Stimulated activated CD8-positive, alpha-beta memory T cell treated with anti-CD3 and anti-CD28 coated beads, Interleukin-12 subunit alpha, Interleukin-12 subunit beta, amount 100 ng/mL, for 4 hours (primary cell): Measurements from ENCODE around the gene HTATSF1.

Experiments
- DNase-seq: peaks from one replicate; pipeline ENCODE4 v3.0.0-alpha.2; 2020; ENCODE audit warnings: low read depth

HTATSF1 gene, protein sequence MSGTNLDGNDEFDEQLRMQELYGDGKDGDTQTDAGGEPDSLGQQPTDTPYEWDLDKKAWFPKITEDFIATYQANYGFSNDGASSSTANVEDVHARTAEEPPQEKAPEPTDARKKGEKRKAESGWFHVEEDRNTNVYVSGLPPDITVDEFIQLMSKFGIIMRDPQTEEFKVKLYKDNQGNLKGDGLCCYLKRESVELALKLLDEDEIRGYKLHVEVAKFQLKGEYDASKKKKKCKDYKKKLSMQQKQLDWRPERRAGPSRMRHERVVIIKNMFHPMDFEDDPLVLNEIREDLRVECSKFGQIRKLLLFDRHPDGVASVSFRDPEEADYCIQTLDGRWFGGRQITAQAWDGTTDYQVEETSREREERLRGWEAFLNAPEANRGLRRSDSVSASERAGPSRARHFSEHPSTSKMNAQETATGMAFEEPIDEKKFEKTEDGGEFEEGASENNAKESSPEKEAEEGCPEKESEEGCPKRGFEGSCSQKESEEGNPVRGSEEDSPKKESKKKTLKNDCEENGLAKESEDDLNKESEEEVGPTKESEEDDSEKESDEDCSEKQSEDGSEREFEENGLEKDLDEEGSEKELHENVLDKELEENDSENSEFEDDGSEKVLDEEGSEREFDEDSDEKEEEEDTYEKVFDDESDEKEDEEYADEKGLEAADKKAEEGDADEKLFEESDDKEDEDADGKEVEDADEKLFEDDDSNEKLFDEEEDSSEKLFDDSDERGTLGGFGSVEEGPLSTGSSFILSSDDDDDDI

DNA sequence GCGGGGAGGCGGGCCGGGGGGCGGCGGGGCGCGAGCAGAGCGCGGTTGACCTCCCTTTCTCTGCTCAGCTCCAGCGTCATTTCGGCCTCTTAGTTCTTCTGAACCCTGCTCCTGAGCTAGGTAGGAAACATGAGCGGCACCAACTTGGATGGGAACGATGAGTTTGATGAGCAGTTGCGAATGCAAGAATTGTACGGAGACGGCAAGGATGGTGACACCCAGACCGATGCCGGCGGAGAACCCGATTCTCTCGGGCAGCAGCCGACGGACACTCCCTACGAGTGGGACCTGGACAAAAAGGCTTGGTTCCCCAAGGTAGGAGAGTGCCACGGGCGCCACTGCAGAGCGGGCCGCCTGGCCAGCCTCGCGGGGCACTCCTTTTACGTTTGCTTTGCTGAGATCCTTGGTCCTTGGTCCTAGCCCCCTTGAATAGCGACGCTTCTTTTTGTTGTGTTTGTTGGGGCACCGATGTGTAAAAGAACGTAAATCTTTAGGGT, at the start of gene HTATSF1:
Gene HTATSF1, plus strand, starts transcription at position 37 of the 497 bp plus-strand sequence. Its CDS starts 93 bp downstream, at position 130.
- peak; percentile 1 for DNase-seq

DNA sequence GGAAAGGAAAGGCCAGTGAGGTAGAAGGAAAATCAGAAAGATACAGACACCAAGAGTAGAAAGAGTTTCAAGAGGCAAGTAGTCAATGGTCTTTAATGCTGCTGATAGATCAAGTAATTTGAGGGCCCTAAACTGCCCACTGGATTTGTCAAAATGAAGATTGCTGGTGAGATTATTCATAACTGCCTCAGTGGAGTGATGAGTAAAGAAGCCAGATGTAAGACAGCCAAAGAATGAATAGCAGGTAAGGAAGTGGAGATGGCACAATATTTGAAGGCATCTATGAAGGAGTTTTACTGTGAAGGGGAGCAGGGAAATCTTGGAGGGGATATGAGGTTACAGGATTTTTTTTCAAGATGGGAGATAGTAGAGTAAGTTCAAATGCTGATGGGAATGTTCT, 49.4 kb upstream of the HTATSF1 start:
- no peak for DNase-seq

DNA sequence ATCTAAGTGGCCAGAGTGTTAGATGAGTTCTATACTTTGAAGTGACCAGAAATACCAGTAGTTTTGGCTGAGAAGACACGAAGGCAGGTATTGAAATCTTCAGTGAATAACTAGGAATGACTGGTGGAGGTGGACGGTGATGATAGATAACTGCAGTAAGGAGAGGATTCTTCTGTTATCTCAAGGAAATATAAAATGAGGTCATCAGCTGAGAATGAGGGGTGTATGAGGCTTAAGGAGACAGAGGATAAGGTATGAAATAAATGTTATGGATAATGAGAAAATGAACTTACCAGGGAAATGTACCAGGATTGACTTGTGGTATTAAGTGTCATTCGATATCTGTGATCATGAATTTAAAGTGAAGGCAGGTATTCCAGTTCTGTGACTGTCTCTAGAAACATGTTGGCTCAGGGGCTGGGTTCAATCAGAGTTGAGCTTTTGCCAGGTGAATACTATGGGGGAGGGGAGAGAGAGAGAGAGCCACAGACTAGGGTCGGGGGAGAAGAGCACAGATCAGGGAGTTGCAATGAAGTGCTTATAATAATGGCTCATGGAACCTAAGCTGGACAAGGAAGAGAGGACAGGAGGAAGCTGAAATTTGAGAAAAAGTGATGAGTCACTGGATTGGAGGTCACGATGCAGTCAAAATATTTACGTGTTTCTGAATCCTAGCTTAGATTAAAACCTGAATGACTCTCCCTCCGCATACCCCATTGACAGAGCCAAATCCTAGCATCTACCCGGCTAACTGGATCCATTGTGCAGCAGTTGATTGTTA, 47.2 kb upstream of the HTATSF1 start:
- no peak for DNase-seq

DNA sequence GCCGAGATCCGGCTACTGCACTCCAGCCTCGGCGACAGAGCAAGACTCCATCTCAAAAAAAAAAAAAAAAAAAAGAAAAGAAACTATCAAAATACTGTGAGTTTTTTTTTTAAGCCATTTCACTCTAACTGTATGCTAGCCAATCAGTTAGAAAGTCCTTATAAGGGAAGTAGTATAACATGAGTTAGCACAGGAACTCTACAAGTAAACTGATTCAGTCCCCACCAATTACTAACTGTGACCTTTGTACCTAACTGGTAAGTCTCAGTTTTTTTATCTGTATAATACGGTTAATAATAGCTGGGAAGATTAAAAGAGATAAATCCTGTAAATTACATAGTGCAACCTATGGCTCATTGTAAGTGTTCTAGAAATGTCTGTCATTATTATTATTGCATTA, 44.8 kb upstream of the HTATSF1 start:
- DNase-seq: no peak

DNA sequence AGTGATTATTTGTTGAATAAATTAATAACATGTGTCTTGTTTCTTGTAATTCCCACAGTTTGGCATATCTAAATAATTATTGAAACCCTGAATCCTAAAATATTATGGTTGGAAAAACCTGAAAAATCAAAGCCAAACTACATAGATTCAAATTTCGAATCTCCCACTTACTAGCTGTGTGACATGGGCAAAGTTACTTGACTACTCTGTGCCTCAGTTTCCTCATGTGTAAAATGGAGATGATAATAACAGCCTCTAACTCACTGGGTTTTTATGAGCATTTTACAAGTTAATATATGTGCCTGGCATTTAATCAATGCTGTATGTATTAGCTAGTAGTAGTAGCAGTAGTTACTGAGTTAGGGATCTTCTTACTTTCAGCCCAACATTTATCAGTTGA, 44.3 kb upstream of the HTATSF1 start:
- no peak for DNase-seq

DNA sequence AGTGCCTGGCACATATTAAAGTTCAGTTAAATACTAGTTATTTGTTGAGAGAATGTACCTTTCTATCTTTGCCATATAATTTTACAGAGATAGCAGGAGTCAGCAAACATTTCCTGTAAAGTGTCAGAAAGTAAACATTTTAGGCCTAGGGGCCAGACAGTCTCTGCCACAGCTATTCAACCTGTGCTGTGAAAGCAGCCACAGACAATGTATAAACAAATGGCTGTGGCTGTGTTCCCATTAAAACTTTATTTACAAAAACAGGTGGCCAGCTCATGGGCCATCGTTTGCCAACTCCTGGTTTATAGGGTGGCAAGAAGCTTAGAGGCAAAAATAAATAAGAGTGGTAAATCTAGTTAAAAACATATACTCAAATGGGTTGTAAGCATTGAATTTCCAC, 43.6 kb upstream of the HTATSF1 start:
- no peak for DNase-seq

DNA sequence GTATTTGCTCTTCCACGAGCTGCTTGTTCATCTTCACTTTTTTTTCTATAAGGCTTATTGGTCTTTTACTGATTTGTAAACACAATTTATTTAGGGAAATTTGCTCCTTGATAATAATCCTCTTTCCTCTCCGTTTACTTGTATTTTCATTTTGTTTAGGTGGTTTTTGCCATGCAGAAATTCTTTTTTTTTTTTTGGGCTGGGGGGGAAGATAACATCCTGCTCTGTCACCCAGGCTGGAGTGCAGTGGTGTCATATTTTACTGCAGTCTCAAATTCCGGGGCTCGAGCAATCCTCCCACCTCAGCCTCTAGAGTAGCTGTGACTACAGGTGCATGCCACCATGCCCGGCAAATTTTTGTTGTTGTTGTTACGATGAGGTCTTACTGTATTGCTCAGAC, 41.3 kb upstream of the HTATSF1 start:
- no peak for DNase-seq

DNA sequence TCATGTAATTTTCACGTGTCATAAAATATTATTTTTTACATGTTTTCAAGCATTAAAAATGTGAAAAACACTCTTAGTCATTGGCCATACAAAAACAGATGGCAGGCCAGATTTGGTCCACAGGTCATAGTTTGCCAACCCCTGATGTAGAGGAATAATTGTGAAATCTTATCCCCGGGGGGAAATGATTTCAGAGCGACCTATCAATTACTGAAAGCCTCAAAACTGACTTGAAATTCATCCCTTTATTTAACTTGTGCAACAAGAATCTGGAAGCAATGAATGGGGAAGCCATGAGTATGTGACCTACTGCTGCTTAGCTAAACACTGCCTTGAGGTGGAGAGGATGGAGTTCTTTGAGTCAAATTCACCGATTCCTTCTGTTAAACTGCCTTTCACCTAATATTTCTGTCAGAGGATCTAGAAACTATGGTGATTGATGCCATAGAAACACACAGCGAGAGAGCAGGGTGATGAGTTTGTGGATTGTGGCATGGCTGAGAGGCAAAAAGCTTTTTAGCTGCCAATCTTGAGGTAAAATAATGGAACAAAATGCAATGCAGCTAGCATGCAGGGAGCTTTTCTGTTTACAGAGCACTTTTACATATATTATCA, 40.0 kb upstream of the HTATSF1 start:
- DNase-seq: no peak

DNA sequence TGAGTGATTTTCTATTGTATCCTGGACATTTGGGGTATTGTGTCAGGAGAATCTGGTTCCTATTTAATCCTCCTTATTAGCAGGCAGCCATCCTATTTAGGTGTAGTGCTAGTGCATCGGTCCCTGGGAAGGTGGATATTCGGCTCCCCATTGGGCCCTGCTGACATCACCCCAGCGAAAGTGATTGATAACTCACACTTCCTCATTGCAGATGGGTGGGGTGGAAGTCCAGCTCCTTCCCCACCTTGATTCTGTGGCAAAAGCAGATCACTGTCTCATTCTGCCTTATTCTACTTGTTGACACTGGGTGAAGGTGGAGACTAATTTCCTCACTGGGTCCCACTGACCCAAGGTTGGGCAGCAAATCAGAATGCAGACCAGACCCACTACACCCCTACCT, 32.8 kb upstream of the HTATSF1 start:
- no peak for DNase-seq

DNA sequence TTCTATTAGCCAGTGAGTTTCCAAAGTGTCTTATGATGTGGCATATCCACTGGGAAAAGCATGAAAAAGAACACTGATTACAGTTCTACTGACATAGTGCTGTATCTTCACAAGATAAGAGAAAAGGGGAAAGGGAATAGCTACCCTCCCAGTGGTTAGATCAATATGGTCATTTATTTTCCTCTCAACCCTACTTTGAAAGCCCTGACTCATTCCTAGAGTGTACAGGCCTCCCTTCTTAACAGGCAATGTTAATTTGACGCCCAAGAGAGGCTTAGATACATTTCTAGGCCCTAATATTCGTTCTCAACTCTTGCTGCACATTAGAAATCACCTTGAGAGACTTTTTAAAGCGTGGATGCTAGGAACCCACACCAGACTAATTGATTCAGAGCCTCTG, 30.1 kb upstream of the HTATSF1 start:
- no peak for DNase-seq

DNA sequence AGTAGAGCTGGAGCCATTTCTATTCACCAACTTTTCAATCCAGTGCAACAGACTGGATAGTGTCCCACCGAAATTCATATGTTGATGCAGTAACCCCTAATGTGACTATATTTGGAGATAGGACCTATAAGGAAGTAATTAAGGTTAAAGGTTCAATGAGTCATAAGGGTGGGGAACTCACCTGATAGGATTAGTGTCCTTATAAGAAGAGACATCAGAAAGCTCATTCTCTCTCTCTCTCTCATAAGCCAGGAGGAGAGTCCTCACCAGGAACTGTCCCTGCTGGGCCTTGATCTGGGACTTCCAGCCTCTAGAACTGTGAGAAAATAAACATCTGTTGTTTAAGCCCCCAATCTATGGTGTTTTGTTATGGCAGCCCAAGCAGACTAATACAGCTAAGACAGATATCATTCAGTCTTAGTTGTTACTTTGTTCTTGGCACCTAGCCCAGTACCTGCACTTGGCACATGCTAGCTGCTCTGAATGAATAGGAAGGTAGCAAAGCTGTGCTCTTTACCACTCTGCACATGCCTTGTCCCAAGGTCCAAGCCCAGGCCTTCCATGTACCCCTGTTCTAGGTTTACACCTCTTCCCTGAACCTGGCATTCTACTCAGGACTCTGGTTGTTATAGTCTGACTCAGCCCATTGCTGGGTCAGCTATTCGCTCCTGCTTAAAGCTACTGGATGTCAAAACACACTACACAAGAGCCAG, 28.8 kb upstream of the HTATSF1 start:
- no peak for DNase-seq

DNA sequence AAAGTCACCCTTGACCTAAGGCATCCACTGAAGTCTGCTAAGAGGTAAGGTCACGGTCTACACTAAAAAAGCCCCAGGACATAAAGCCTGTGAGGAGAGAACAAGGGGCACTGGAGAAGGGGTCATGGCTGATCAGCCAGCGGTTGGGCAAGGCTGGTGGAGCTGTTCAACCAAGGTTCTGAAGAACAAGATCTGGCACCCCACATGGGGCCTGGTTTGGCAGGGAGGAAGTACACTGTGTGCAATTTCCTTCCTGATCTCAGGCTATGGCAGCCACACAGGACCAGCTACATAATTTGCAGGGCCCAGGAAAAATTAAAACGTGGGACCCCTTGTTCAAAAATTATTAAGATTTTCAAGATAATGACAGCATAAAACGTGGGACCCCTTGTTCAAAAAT, 23.7 kb upstream of the HTATSF1 start:
- DNase-seq: no peak

DNA sequence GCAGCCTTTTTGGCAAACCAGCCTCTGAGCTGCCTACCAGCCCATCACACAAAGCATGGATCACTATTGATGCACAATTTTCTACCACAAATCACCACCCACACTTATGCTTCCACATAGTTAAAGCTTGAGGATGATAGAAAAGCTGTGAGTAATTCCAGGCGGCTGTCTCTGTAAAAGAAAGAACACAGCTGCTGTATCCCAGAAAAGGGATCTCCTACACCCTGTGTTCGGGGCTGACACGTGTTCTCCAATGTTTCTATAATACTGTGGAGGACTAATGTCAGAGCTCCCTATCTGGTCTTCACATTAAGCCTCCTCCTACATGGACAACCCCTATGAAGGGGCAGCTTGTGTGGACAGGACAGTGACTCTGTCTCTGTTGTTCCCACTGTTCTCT, 22.2 kb upstream of the HTATSF1 start:
- no peak for DNase-seq

DNA sequence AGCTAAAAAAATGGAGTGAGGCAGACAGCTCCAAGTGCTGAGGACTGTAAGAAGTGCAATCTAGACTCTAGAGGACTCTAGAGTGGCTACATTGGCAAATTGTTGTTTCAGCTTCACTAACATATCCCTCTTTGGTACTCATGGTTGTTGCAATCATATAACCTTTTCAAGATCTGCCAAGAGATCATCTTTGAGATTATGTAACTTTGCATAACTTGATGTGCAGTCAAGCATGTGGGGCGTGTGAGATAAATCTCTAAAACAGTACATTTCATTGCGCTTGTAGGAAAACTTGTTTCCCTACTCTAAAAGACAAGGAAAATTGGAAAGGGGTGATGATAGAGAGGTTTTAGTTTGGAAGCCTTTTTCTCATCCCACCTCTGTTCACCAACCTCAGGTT, 20.9 kb upstream of the HTATSF1 start:
- DNase-seq: no peak

DNA sequence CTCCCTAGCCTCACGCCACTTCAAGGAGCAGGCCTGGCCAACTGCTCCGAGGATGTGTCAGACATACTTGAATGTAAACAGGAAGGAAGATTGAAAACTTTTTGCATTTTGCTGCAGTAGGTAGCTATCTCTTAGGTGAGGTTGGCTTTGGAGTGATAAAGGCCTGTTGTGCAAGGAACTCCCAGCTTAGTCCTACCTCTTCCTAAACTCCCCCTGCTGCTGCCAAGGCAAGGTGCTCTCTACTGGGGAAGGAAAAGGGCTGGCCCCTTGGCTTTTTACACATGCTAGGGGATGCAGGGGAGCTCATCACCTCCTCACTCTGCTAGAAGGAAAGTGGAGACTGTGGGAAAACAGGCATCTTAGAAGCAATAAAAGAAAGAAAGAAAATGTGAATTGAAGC, 20.4 kb upstream of the HTATSF1 start:
- DNase-seq: no peak

DNA sequence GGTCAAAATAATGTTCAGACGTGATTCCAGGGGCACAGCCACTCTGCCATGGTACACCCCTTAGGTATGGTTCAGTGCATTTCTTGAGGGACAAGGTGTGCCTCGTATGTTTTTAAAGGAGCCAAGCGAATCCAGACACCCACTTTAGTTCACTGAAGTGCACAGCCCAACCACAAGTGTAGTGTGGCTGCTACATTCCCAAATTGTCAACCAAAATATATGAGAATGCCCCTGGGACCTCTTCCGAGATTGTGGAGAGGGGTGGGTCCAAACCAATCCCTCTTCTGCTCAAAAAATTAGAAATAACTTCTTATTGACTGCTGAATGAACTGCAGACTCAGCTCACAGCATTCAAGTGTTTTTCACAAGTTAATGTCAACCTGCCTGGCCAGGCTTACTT, 17.0 kb upstream of the HTATSF1 start:
- DNase-seq: no peak

DNA sequence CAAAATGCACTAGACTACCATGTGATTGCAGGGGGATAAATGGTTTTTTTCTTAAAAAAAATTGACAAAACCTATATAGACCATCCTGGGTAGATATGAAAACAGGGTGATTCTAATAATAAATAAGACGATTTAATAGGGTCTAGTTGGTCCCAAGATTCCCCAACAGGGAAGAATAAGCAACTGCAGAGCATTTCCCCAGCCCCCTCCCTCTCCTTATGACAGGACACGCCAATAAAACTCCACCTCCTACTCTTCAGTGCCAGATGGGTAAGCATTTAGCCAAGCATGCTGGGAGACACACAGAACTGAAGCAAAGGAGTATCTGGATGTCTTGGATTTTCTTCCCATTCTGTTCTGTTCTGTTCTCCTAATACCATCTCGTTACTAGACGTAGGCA, 9.7 kb upstream of the HTATSF1 start, which contains the start of gene BRS3:
Gene BRS3, plus strand, starts transcription at position 301 of the 400 bp plus-strand sequence. CDS start 168 bp downstream, outside the sequence.
- no peak for DNase-seq

DNA sequence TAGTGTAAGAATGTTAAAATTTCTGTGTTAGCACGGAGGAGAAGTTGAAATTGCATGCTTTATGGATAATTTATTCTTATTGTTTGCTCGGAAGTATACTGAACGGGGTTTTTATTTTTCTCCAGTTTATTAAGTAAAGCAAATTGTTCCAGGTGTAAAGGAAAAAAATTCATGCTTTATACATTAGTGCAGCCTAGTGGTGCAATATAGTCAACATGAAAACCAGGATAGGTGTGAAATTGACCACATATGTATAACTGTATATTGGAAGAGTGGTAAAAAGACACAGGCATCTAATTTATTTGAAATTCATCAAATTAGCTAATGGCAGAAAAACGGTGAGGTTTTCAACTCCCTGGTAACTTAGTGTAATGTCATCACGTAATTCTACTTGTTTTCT, 8.7 kb upstream of the HTATSF1 start:
- no peak for DNase-seq

DNA sequence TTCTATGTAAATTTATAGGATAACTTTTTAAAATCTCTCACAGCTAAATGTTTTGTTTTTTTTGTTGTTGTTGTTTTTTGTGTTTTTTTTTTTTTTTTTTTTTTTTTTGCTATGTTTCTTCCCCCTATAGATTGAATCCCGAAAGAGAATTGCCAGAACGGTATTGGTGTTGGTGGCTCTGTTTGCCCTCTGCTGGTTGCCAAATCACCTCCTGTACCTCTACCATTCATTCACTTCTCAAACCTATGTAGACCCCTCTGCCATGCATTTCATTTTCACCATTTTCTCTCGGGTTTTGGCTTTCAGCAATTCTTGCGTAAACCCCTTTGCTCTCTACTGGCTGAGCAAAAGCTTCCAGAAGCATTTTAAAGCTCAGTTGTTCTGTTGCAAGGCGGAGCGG, 5.6 kb upstream of the HTATSF1 start:
- no peak for DNase-seq

DNA sequence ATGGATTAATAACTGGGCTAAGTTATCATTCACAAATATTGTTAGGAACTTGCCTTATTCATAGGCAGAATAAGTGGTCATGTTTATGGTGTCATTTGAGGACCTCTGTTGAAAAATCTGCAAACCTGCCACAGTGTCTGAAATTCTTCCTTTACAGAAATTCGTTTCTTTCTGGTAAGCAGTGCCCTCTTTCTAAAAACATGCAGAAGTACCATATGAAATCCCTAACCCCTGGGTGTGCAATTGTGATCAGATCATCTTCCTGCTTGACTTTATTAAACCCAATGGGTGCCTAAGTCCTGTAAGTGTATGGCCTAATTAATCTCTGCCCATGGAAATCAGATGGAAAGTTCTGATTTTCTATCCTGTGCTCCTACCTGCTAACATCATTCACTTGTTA, 4.4 kb upstream of the HTATSF1 start:
- no peak for DNase-seq

DNA sequence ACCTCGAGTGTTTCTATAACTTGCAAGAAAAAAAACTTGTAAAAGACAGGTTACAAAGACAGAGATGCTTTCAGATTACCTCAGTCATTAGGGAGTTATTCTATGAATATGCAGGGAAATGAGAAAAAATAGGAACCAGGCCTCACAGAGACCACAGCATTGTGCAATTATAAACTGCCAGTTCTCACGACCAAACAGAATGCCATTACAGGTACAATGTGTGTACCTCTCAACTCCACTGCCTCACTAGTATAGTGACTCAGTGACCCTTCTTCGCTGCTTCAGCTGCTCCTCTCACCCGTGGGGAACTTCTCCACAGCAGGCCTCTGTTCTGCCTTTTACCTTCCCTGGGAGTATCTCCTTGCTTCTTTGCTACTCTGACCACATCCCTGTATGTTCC, 2.3 kb upstream of the HTATSF1 start:
- DNase-seq: no peak
